Esophagus muscularis mucosa (tissue), 4 donors: Measurements from ENCODE around the gene DBP. TPM values are rescaled to one million over a fixed set of nuclear protein-coding genes. Genes with fewer than 3 reads are reported as not detected.

Experiments
- DNase-seq: peaks from one replicate; pipeline ENCODE4 v3.0.0-alpha.2; 2017; ENCODE audit errors: extremely low spot score
- H3K27ac ChIP-seq, 4 donors: fragments of 200-600 bp; sonication (generic); replicated peaks in 1 of 4; 1 replicate in 3 of 4; 2 replicates in 1 of 4; pipeline ENCODE4 v1.5.1; 2016 to 2019; ENCODE audit warnings: mild to moderate bottlenecking in 1 of 4
- H3K27me3 ChIP-seq, 4 donors: fragments of 200-600 bp; sonication (generic); one replicate each; pipeline versions ENCODE4 v1.5.1 to v1.6.0; 2016 to 2019
- H3K36me3 ChIP-seq, 4 donors: fragments of 200-600 bp; sonication (generic); one replicate each; pipeline ENCODE4 v1.5.1; 2016 to 2019
- H3K4me1 ChIP-seq, 4 donors: fragments of 200-600 bp; sonication (generic); one replicate each; pipeline ENCODE4 v1.5.1; 2016 to 2019
- H3K4me3 ChIP-seq, 4 donors: fragments of 200-600 bp; sonication (generic); 1 replicate in 2 of 4; 2 replicates in 2 of 4; pipeline ENCODE4 v1.5.1; 2016 to 2019; ENCODE audit warnings: mild to moderate bottlenecking in 4 of 4, moderate library complexity in 1 of 4
- H3K9me3 ChIP-seq, 4 donors: fragments of 200-600 bp; sonication (generic); 1 replicate in 3 of 4; 2 replicates in 1 of 4; pipeline ENCODE4 v1.5.1; 2016 to 2019
- CTCF ChIP-seq, 3 experiments: fragments of 200-600 bp in 2 of 3; fragments of 450-650 bp in 1 of 3; sonication (generic) in 2 of 3; IDR thresholded peaks; one replicate each; pipeline ENCODE4 v1.5.1; 2017 to 2019; ENCODE audit warnings: antibody characterized with exemption in 3 of 3, mild to moderate bottlenecking in 2 of 3, moderate library complexity in 1 of 3
- EP300 ChIP-seq: sonication (generic); formaldehyde crosslinking; IDR thresholded peaks from one replicate; pipeline ENCODE4 v1.6.1; 2017; ENCODE audit warnings: antibody characterized with exemption
- POLR2A ChIP-seq: fragments of 450-650 bp; IDR thresholded peaks from one replicate; pipeline ENCODE4 v1.6.1; 2017; ENCODE audit warnings: antibody characterized with exemption, moderate library complexity, mild to moderate bottlenecking, low read depth
- POLR2AphosphoS5 ChIP-seq, 2 donors: sonication (generic); formaldehyde crosslinking; IDR thresholded peaks; one replicate each; pipeline ENCODE4 v1.6.1; 2017; ENCODE audit warnings: antibody characterized with exemption in 2 of 2
- WGBS: methylation state at CpG from one replicate; pipeline ENCODE4 v1.1.5; 2018; 5-methylcytosine and 5-hydroxymethylcytosine counted together
- intact Hi-C: fragments of 100-400 bp; cut with DNase I; formaldehyde crosslinking; loops from one replicate; pipeline ENCODE4 v1.15.1; 2023
- total RNA-seq, 4 donors: library from RNA; depleted of rRNA; stranded (reverse); fragments of >200 nt; gene quantifications; one replicate each; pipeline versions ENCODE4 v1.1.0 to v1.2.1, GENCODE V29; 2016

DBP gene
- total RNA-seq, 4 donors from 2014 or later, result 3.0 to 9.3 (median 7.2) TPM

- no peak for DNase-seq
- Histone ChIP-seq H3K36me3 (peaks cover 24 to 36% (median 31%) of the 10 kb centered on the region in 4 donors), H3K27ac (peak overlapping the region in 1 of 4 donors; percentile 27), H3K4me3 (no peak overlapping the region), H3K4me1 (peaks cover 20 to 41% (median 30%) of the 10 kb centered on the region in 4 donors), H3K9me3 (no peaks in the 10 kb centered on the region), H3K27me3 (no peaks in the 10 kb centered on the region)
- TF ChIP-seq CTCF (IDR thresholded peaks at IDR 0.05), result no peak
- TF ChIP-seq EP300, result no peak
- TF ChIP-seq POLR2AphosphoS5 (IDR thresholded peaks at IDR 0.05), result no peak
- no peak for TF ChIP-seq POLR2A
- WGBS, result 87% methylated on average over 3 of the region's 13 CpGs
- intact Hi-C loops, result no loop called here
Observed at GRCh38 chr19:48613852-48614435, 23.2 kb downstream of the DBP start.

- 87% methylated on average over 23 of the region's 39 CpGs for WGBS
- Histone ChIP-seq H3K4me3 (no peak overlapping the region), H3K27ac (no peak overlapping the region), H3K4me1 (peaks cover 18 to 39% (median 26%) of the 10 kb centered on the region in 4 donors), H3K9me3 (no peaks in the 10 kb centered on the region), H3K27me3 (no peaks in the 10 kb centered on the region), H3K36me3 (peaks cover 24 to 36% (median 31%) of the 10 kb centered on the region in 4 donors)
- intact Hi-C loops, result no loop called here
- TF ChIP-seq POLR2A, result no peak
- no peak for TF ChIP-seq POLR2AphosphoS5 (IDR thresholded peaks at IDR 0.05)
- no peak for TF ChIP-seq EP300
- TF ChIP-seq CTCF (IDR thresholded peaks at IDR 0.05), result no peak
- no peak for DNase-seq
Observed at GRCh38 chr19:48613024-48613851, 23.9 kb downstream of the DBP start.

GRCh38 chr19:48611872-48612271 is 25.3 kb downstream of the DBP start:
- Histone ChIP-seq H3K27ac (no peak overlapping the region), H3K4me3 (no peak overlapping the region), H3K27me3 (no peaks in the 10 kb centered on the region), H3K36me3 (peaks cover 21 to 26% (median 23%) of the 10 kb centered on the region in 4 donors), H3K9me3 (no peaks in the 10 kb centered on the region), H3K4me1 (peaks cover 5 to 26% (median 13%) of the 10 kb centered on the region in 4 donors)
- intact Hi-C loops, result no loop called here
- no peak for DNase-seq
- no peak for TF ChIP-seq POLR2A
- TF ChIP-seq POLR2AphosphoS5 (IDR thresholded peaks at IDR 0.05), result no peak
- no peak for TF ChIP-seq CTCF (IDR thresholded peaks at IDR 0.05)
- no peak for TF ChIP-seq EP300
- whole genome bisulfite sequencing, result 94% methylated on average over 3 of the region's 14 CpGs

GRCh38 chr19:48609571-48610108 is 27.5 kb downstream of the DBP start:
- Histone ChIP-seq H3K27ac (no peak overlapping the region), H3K27me3 (no peaks in the 10 kb centered on the region), H3K4me1 (peaks cover 0 to 3% (median under 1%) of the 10 kb centered on the region in 4 donors), H3K36me3 (peaks cover 0 to 3% (median 1%) of the 10 kb centered on the region in 4 donors), H3K9me3 (no peaks in the 10 kb centered on the region), H3K4me3 (no peak overlapping the region)
- no peak for TF ChIP-seq CTCF (IDR thresholded peaks at IDR 0.05)
- TF ChIP-seq EP300, result no peak
- TF ChIP-seq POLR2AphosphoS5 (IDR thresholded peaks at IDR 0.05), result no peak
- no peak for DNase-seq
- WGBS, result 96% methylated on average over 14 of the region's 20 CpGs
- intact Hi-C loops, result no loop called here
